GM18907 (cell line): Measurements from ENCODE around the gene ACTR8.

Experiments
- ATAC-seq: cut with Tn5 transposase; IDR thresholded peaks from one replicate; pipeline ENCODE4 v1.9.1; 2021; ENCODE audit warnings: mild to moderate bottlenecking, moderate library complexity; ENCODE audit not compliant: unreplicated experiment

Gene ACTR8

DNA sequence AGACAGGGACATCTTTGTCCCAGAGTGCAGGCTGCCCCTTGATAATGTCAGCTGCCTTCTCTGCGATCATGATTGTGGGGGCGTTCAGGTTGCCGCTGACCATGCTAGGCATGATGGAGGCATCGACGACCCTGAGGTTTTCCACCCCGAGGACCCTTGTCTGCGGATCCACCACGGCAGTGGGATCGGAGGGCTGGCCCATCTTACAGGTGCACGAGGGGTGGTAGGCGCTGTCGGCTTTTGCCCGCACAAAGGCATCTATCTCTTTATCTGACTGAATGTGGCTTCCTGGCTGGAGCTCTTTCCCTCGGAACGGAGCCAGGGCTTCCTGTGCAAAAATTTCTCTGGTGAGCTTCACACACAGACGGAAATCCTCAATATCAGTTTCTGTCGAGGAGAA, 64.1 kb downstream of the ACTR8 start:
- no peak for ATAC-seq

GRCh38 chr3:53817211-53817610, 64.7 kb downstream of the ACTR8 start:
- ATAC-seq, result no peak
